DND-41 (cell line): ENCODE measurements around the gene MED10.
"Not testable (repeated sequence)": the region's sequence is repeated elsewhere in the genome, so short reads cannot be mapped to it uniquely, and the experiment has no call there.

ENCODE experiments used
- ATAC-seq: fragments of 200-7000 bp; cut with Tn5 transposase; 3 replicates; pipeline ENCODE4 v1.9.1; 2021; ENCODE audit warnings: low read depth; ENCODE audit not compliant: insufficient read depth
- DNase-seq: peaks from one replicate; pipeline ENCODE4 v3.0.0-alpha.2; 2020
- H2AFZ ChIP-seq: 2 replicates; pipeline ENCODE4 v1.6.0; 2012; ENCODE audit warnings: low read depth, low read length
- H3K27ac ChIP-seq: 2 replicates; pipeline ENCODE4 v1.5.1; 2012; ENCODE audit warnings: low read length, inconsistent platforms
- H3K27me3 ChIP-seq: fragments of 200-600 bp; sonication (generic); 2 replicates; pipeline ENCODE4 v1.6.0; 2012; ENCODE audit warnings: low read length, mild to moderate bottlenecking, inconsistent platforms; ENCODE audit not compliant: insufficient read depth, poor library complexity
- H3K36me3 ChIP-seq: 2 replicates; pipeline ENCODE4 v1.5.1; 2012; ENCODE audit warnings: low read length, inconsistent platforms; ENCODE audit not compliant: insufficient read depth
- H3K4me1 ChIP-seq: 2 replicates; pipeline ENCODE4 v1.5.1; 2012; ENCODE audit warnings: mild to moderate bottlenecking, low read length; ENCODE audit not compliant: insufficient read depth
- H3K4me2 ChIP-seq: 2 replicates; pipeline ENCODE4 v1.6.0; 2012; ENCODE audit warnings: mild to moderate bottlenecking, moderate library complexity, low read length, inconsistent platforms; ENCODE audit not compliant: insufficient read depth
- H3K4me3 ChIP-seq, 2 experiments: fragments of 200-600 bp in 1 of 2; shearing (Covaris generic) in 1 of 2; 2 replicates each; pipeline ENCODE4 v1.5.1; 2012 to 2016; ENCODE audit warnings: inconsistent platforms in 2 of 2, low read length in 2 of 2, mild to moderate bottlenecking in 2 of 2, low read depth in 1 of 2, moderate library complexity in 1 of 2
- H3K79me2 ChIP-seq: 2 replicates; pipeline ENCODE4 v1.6.0; 2012; ENCODE audit warnings: low read length, inconsistent platforms; ENCODE audit not compliant: insufficient read depth
- H3K9ac ChIP-seq: 2 replicates; pipeline ENCODE4 v1.6.0; 2012; ENCODE audit warnings: low read depth, mild to moderate bottlenecking, inconsistent platforms, low read length, moderate library complexity
- H3K9me3 ChIP-seq: 2 replicates; pipeline ENCODE4 v1.5.1; 2012; ENCODE audit warnings: low read length, moderate library complexity, mild to moderate bottlenecking, inconsistent platforms; ENCODE audit not compliant: insufficient read depth, severe bottlenecking
- H4K20me1 ChIP-seq: 2 replicates; pipeline ENCODE4 v1.6.0; 2012; ENCODE audit warnings: low read length; ENCODE audit not compliant: insufficient read depth
- CTCF ChIP-seq: IDR thresholded peaks from 2 replicates; pipeline ENCODE4 v1.5.1; 2012; ENCODE audit warnings: borderline replicate concordance, low read length, moderate library complexity, mild to moderate bottlenecking; ENCODE audit not compliant: poor library complexity, severe bottlenecking; ENCODE audit errors: extremely low read depth
- EZH2 ChIP-seq: IDR thresholded peaks from 3 replicates; pipeline ENCODE4 v1.6.1; 2012; ENCODE audit warnings: borderline replicate concordance, low read depth, mild to moderate bottlenecking, moderate library complexity, low read length, inconsistent platforms; ENCODE audit not compliant: severe bottlenecking

The MED10 gene

GRCh38 chr5:6365142-6365976 is 13.0 kb downstream of the MED10 start:
- DNase-seq (no peak), ATAC-seq (no peak)
- Histone ChIP-seq H3K9me3 (no peaks in the 10 kb centered on the region), H3K36me3 (peaks cover 31% of the 10 kb centered on the region), H3K27me3 (no peaks in the 10 kb centered on the region), H3K79me2 (no peaks in the 10 kb centered on the region), H3K4me1 (peaks cover 4% of the 10 kb centered on the region), H2AFZ (no peak overlapping the region), H3K9ac (no peak overlapping the region), H4K20me1 (no peaks in the 10 kb centered on the region), H3K4me3 (no peak overlapping the region), H3K27ac (no peak overlapping the region), H3K4me2 (no peak overlapping the region)
- TF ChIP-seq EZH2 (no peak), CTCF (no peak)

- not testable (repeated sequence) for H3K27ac ChIP-seq, H3K4me3 ChIP-seq, H3K27me3 ChIP-seq, H3K4me2 ChIP-seq, H3K9me3 ChIP-seq, H3K79me2 ChIP-seq, H4K20me1 ChIP-seq, H2AFZ ChIP-seq, H3K9ac ChIP-seq, ATAC-seq, DNase-seq
- Histone ChIP-seq H3K36me3 (peaks cover 13% of the 10 kb centered on the region), H3K4me1 (peaks cover 14% of the 10 kb centered on the region)
These were observed 14.8 kb downstream of the MED10 start for GRCh38 chr5:6363454-6364011.

GRCh38 chr5:6362846-6363245 is 15.5 kb downstream of the MED10 start:
- ATAC-seq (no peak), DNase-seq (no peak)
- H4K20me1 ChIP-seq = no peaks in the 10 kb centered on the region
- H3K4me1 ChIP-seq = peaks cover 14% of the 10 kb centered on the region
- no peak overlapping the region for H3K4me2 ChIP-seq
- H3K9me3 ChIP-seq = no peaks in the 10 kb centered on the region
- H3K27ac ChIP-seq = no peak overlapping the region
- no peak overlapping the region for H3K9ac ChIP-seq
- H3K4me3 ChIP-seq = no peak overlapping the region
- no peak for TF ChIP-seq EZH2
- TF ChIP-seq CTCF = no peak
- no peaks in the 10 kb centered on the region for H3K79me2 ChIP-seq
- peaks cover 11% of the 10 kb centered on the region; the same call in 1 of the 2 replicates for H3K36me3 ChIP-seq
- H2AFZ ChIP-seq = no peak overlapping the region
- H3K27me3 ChIP-seq = no peaks in the 10 kb centered on the region

GRCh38 chr5:6361101-6361500 is 17.2 kb downstream of the MED10 start:
- Histone ChIP-seq H3K9me3 (no peaks in the 10 kb centered on the region), H3K4me1 (peaks cover 14% of the 10 kb centered on the region), H3K27ac (no peak overlapping the region), H2AFZ (no peak overlapping the region), H3K9ac (no peak overlapping the region), H3K36me3 (peaks cover 3% of the 10 kb centered on the region; the same call in 1 of the 2 replicates), H4K20me1 (no peaks in the 10 kb centered on the region), H3K4me2 (no peak overlapping the region), H3K79me2 (no peaks in the 10 kb centered on the region), H3K27me3 (no peaks in the 10 kb centered on the region), H3K4me3 (no peak overlapping the region)
- no peak for TF ChIP-seq CTCF
- TF ChIP-seq EZH2 = no peak
- no peak for DNase-seq
- ATAC-seq = no peak
